OCI-LY1 (cell line): Measurements from ENCODE around the gene SLC26A5.

Source experiments
- H2AFZ ChIP-seq: fragments of 200-600 bp; sonication (generic), shearing (Covaris generic); 2 replicates; pipeline ENCODE4 v1.6.0; 2014; ENCODE audit warnings: antibody characterized with exemption, mild to moderate bottlenecking, low read length
- H3F3A ChIP-seq: fragments of 200-600 bp; sonication (generic), shearing (Covaris generic); 2 replicates; pipeline ENCODE4 v1.6.0; 2014; ENCODE audit warnings: mild to moderate bottlenecking, antibody characterized with exemption, low read length, moderate library complexity; ENCODE audit not compliant: insufficient read depth
- H3K27ac ChIP-seq: fragments of 200-600 bp; sonication (generic); 2 replicates; pipeline ENCODE4 v1.5.1; 2014; ENCODE audit warnings: low read length, mixed run types, mild to moderate bottlenecking, low read depth; ENCODE audit not compliant: poor library complexity, severe bottlenecking
- H3K27me3 ChIP-seq: fragments of 200-600 bp; sonication (generic); 2 replicates; pipeline ENCODE4 v1.6.0; 2014; ENCODE audit warnings: antibody characterized with exemption, mild to moderate bottlenecking, low read length, moderate library complexity; ENCODE audit not compliant: insufficient read depth
- H3K36me3 ChIP-seq: fragments of 200-600 bp; sonication (generic); 2 replicates; pipeline ENCODE4 v1.6.1; 2014; ENCODE audit warnings: mild to moderate bottlenecking, antibody characterized with exemption, low read length, moderate library complexity, mixed read lengths; ENCODE audit not compliant: insufficient read depth
- H3K4me1 ChIP-seq: fragments of 200-600 bp; sonication (generic); 2 replicates; pipeline ENCODE4 v1.5.1; 2014; ENCODE audit warnings: mild to moderate bottlenecking, low read length, moderate library complexity; ENCODE audit not compliant: insufficient read depth, severe bottlenecking
- H3K4me2 ChIP-seq: fragments of 200-600 bp; sonication (generic), shearing (Covaris generic); 2 replicates; pipeline ENCODE4 v1.6.1; 2014; ENCODE audit warnings: low read length
- H3K4me3 ChIP-seq: fragments of 200-600 bp; sonication (generic); 2 replicates; pipeline ENCODE4 v1.5.1; 2014; ENCODE audit warnings: low read length, low read depth, mild to moderate bottlenecking, mixed read lengths; ENCODE audit not compliant: poor library complexity, severe bottlenecking
- H3K79me2 ChIP-seq: fragments of 200-600 bp; shearing (Covaris generic); 2 replicates; pipeline ENCODE4 v1.6.1; 2016; ENCODE audit warnings: mixed run types, low read length, mixed read lengths; ENCODE audit not compliant: insufficient read depth
- H3K9ac ChIP-seq: fragments of 200-600 bp; sonication (generic), shearing (Covaris generic); 2 replicates; pipeline ENCODE4 v1.6.1; 2014; ENCODE audit warnings: mild to moderate bottlenecking, low read length, mixed read lengths
- H3K9me2 ChIP-seq: fragments of 200-600 bp; sonication (generic), shearing (Covaris generic); 2 replicates; pipeline ENCODE4 v1.6.1; 2014; ENCODE audit warnings: low read depth, mild to moderate bottlenecking, low read length, mixed read lengths
- H3K9me3 ChIP-seq: fragments of 200-600 bp; shearing (Covaris generic); 2 replicates; pipeline ENCODE4 v1.6.1; 2014; ENCODE audit warnings: low read length, mixed read lengths
- H4K20me1 ChIP-seq: fragments of 200-600 bp; sonication (generic), shearing (Covaris generic); 2 replicates; pipeline ENCODE4 v1.6.0; 2016; ENCODE audit warnings: mild to moderate bottlenecking, low read length; ENCODE audit not compliant: insufficient read depth
- EZH2 ChIP-seq: fragments of 200-600 bp; sonication (generic), shearing (Covaris generic); IDR thresholded peaks from 2 replicates; pipeline ENCODE4 v1.8.0; 2017; ENCODE audit warnings: borderline replicate concordance, mixed run types, mild to moderate bottlenecking, antibody characterized with exemption, low read length, moderate library complexity, mixed read lengths
- TF ChIP-seq, protein P1 (sequence below): fragments of 200-600 bp; sonication (generic), shearing (Covaris generic); IDR thresholded peaks from 2 replicates; pipeline ENCODE4 v1.5.1; 2017; ENCODE audit warnings: mild to moderate bottlenecking, antibody characterized with exemption, low read length, moderate library complexity, mixed read lengths

The SLC26A5 gene

DNA sequence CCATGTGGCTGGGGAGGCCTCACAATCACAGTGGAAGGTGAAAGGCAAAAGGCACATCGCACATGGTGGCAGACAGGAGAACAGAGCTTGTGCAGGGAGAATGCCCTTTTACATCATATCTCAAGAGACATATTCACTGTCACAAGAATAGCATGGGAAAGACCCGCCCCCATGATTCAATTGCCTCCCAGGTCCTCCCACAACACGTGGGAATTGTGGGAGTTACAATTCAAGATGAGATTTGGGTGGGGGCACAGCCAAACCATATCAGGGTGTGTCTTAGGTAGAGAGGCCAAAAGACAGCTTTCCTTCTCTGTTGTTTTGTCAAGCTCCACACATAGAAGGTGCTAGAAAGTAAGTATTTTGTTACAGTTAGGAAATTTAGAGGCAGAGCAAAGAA, 20.8 kb upstream of the SLC26A5 start:
- no peaks in the 10 kb centered on the region for H3K36me3 ChIP-seq
- no peaks in the 10 kb centered on the region for H4K20me1 ChIP-seq
- H3K27me3 ChIP-seq: no peaks in the 10 kb centered on the region
- no peak overlapping the region for H3K9ac ChIP-seq
- H3K9me3 ChIP-seq: no peaks in the 10 kb centered on the region
- no peak overlapping the region for H3K4me2 ChIP-seq
- no peaks in the 10 kb centered on the region for H3K9me2 ChIP-seq
- no peaks in the 10 kb centered on the region for H3K79me2 ChIP-seq
- H3K4me3 ChIP-seq: no peak overlapping the region
- no peaks in the 10 kb centered on the region for H3F3A ChIP-seq
- H3K4me1 ChIP-seq: no peaks in the 10 kb centered on the region
- H3K27ac ChIP-seq: no peak overlapping the region
- TF ChIP-seq, protein P1, sequence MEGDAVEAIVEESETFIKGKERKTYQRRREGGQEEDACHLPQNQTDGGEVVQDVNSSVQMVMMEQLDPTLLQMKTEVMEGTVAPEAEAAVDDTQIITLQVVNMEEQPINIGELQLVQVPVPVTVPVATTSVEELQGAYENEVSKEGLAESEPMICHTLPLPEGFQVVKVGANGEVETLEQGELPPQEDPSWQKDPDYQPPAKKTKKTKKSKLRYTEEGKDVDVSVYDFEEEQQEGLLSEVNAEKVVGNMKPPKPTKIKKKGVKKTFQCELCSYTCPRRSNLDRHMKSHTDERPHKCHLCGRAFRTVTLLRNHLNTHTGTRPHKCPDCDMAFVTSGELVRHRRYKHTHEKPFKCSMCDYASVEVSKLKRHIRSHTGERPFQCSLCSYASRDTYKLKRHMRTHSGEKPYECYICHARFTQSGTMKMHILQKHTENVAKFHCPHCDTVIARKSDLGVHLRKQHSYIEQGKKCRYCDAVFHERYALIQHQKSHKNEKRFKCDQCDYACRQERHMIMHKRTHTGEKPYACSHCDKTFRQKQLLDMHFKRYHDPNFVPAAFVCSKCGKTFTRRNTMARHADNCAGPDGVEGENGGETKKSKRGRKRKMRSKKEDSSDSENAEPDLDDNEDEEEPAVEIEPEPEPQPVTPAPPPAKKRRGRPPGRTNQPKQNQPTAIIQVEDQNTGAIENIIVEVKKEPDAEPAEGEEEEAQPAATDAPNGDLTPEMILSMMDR: no peak
- no peak for TF ChIP-seq EZH2
- H2AFZ ChIP-seq: no peak overlapping the region

DNA sequence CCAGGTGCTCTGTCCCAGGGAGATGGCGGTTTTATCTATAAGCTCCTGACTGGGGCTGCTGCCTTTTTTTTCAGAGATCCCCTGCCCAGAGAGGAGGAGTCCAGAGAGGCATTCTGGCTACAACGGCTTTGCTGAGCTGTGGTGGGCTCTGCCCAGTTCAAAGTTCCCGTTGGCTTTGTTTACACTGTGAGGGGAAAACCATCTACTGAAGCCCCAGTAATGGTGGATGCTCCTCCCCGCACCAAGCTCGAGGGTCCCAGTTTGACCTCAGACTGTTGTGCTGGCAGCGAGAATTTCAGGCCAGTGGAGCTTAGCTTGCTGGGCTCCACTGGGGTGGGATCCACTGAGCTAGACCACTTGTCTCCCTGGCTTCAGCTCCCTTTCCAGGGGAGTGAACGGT, 16.4 kb upstream of the SLC26A5 start:
- H3K4me3 ChIP-seq: no peak overlapping the region
- no peaks in the 10 kb centered on the region for H3K79me2 ChIP-seq
- no peaks in the 10 kb centered on the region for H3K4me1 ChIP-seq
- no peaks in the 10 kb centered on the region for H3K36me3 ChIP-seq
- H3K9me3 ChIP-seq: no peaks in the 10 kb centered on the region
- no peaks in the 10 kb centered on the region for H3K27me3 ChIP-seq
- H3K9me2 ChIP-seq: no peaks in the 10 kb centered on the region
- H3K4me2 ChIP-seq: no peak overlapping the region
- no peaks in the 10 kb centered on the region for H3F3A ChIP-seq
- TF ChIP-seq, protein P1: no peak
- no peak for TF ChIP-seq EZH2
- H3K27ac ChIP-seq: no peak overlapping the region
- no peak overlapping the region for H3K9ac ChIP-seq
- no peak overlapping the region for H2AFZ ChIP-seq
- H4K20me1 ChIP-seq: no peaks in the 10 kb centered on the region

DNA sequence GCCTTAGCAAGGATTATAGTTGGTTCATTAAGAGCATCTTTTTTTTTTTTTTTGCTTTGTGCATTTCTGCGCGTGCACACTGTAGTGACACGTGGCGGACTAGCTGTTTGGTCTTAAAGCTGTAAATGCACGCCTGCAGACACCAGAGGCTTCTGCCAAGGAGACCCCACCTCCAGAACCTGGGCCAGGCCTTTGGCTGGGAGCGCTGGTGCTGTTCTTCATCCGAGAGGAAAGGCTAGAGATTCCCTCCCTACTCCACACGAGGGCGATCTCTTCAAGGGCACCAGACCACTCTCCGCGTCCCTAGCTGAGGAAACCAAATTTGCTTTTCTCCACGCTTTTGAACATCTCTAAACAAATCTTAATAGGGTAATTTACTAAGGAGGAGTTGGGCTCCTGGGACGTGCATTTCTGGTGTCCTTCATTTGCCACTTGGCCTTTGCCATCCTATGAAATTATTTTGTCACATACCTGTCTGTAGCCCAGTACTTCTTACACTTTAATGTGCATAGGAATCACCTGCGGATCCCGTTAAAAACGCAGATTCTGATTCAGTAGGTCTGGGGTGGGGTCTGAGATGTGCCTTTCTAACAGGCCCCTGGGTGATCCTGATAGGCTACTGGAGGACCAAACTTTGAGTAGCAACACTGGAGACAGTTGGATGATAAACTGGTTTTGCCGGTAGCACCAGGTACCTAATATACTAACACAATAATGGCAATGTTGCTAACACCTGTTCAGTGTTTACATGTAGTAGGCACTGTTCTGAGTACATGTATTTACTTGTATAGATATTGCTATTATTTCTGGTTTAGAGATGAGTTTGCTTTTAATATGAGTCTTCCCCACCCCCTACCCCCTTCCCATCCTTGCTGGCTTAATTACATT, 1.3 kb upstream of the SLC26A5 start:
- H3K9ac ChIP-seq: no peak overlapping the region
- TF ChIP-seq, protein P1: peak; percentile 94
- TF ChIP-seq EZH2: no peak
- H2AFZ ChIP-seq: no peak overlapping the region
- no peaks in the 10 kb centered on the region for H3K9me3 ChIP-seq
- H3K36me3 ChIP-seq: no peaks in the 10 kb centered on the region
- H3K4me3 ChIP-seq: no peak overlapping the region
- H3K9me2 ChIP-seq: no peaks in the 10 kb centered on the region
- peaks cover 10% of the 10 kb centered on the region for H3K4me1 ChIP-seq
- H3F3A ChIP-seq: no peaks in the 10 kb centered on the region
- H3K4me2 ChIP-seq: no peak overlapping the region
- H3K79me2 ChIP-seq: no peaks in the 10 kb centered on the region
- 0 out of 2 replicates have a peak, but pooled peaks cover 12% of the 10 kb centered on the region for H3K27me3 ChIP-seq
- no peak overlapping the region for H3K27ac ChIP-seq
- H4K20me1 ChIP-seq: no peaks in the 10 kb centered on the region
